ENCODE measurements around the gene ENOX1. TPM values are rescaled to one million over a fixed set of nuclear protein-coding genes. Genes with fewer than 3 reads are reported as not detected.

The ENOX1 gene
- total and polyA plus RNA-seq, 2 of the 8 experiments (the other 6 are each of a cell fraction or from before 2014, with no cell fraction given): 0.23 to 0.37 TPM

- no peak for TF ChIP-seq CHD7 (IDR thresholded peaks at IDR 0.05; ENCODE audit: insufficient replicate concordance, low read length)
Measured at GRCh38 chr13:43580280-43580679, 206.5 kb downstream of the ENOX1 start (continued).

All from H1 (cell line).